Left forelimb (tissue), 1 donor: ENCODE results near the gene SLC25A48.

ENCODE experiments used
- DNase-seq: peaks from one replicate; pipeline ENCODE4 v3.0.0-alpha.2; 2018; ENCODE audit warnings: low spot score

Gene SLC25A48

DNA sequence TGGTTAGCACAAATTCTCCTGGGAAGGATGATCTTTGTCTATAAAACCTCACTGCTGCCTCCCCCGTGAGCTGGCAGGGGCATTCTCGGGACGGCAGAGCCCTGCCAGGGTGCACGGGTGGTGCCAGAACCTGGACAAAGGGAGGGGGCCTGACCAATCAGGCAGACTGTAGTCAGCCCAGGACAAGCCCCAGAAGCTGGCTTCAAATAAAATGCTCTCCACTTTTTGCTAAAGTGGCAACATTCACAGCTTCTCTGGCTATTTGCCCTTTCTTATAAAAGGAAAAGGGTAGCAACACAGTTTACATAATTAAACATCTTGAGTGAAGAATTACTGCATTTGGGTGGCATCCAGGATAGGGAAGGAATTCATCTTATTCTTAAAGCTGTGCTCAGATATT lies 46.8 kb downstream of the SLC25A48 start:
- DNase-seq = no peak

DNA sequence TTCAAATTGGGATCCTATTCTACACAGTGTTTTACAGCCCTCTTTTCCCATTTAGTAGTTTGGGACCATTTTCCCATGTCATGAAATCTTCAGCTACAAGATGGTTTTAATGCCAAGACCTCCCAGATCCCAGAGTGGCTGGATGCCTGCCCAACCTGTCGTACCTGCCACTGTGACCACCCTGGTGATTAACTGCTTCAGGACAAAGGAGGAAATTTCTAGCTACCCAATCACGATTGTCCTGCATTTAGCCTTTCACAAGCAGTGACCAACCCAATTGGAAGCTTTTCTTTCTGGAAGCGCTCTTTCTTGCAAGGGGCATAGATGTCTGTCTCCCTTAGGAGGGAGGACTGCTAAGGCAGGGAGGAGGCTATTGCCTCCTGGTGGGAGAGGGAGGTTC lies 47.4 kb downstream of the SLC25A48 start:
- DNase-seq = no peak

DNA sequence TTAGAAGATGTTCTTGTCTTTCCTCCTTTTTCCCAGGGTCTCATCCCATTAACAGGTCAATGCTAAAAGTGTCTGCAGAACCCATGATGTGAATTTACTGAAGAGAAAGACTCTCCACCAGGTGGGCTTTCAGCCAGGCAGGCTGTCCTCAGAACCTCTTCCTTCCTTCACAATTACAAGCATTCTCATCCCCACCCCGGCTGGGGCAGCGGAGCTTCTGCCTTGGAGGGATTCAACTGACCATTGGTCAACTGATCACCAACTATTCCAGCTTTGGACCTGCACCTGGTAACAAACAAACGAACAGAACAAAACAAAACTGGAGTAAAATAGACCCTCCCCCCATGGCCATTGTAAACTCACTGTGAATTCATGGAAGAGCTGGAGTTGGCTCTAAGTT lies 48.6 kb downstream of the SLC25A48 start:
- no peak for DNase-seq

DNA sequence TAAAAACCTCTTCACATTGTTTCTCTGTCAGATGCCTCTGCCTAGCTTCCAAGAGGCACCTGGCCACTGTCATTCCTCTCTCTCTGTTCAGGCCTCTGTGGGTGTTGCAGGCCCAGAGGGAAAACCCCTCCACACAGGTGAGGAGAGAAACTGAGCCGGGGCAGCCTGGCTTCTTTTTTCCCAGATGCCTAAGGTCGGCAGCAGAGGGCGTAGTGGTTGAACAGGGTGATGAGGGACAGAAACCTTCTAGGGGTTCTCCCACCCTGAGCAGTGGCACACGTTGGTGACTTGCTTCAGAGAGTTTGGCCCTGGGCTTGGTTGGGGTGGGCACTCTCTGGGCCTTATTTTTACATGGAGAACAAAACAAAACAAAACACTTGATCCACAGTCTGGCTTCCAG lies 49.0 kb downstream of the SLC25A48 start:
- no peak for DNase-seq

DNA sequence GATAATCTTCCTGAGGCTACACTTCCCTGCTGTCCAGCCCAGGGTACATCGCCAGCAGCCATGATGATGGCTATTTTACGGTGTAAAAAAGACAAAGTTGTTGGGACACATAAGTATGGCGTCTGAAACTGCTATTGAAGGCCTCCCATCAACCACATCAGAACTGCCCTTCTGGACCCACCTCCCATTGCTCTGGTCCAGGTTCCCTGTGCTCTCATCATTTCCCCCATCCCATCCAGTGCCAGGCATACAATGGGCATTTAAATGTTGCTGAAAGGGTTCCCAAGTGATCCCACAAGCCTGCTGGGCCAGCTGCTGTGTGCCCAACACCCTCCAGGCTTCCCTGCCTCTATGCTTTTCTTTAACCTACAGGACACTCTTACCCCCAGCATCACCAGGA lies 50.6 kb downstream of the SLC25A48 start:
- DNase-seq = no peak

DNA sequence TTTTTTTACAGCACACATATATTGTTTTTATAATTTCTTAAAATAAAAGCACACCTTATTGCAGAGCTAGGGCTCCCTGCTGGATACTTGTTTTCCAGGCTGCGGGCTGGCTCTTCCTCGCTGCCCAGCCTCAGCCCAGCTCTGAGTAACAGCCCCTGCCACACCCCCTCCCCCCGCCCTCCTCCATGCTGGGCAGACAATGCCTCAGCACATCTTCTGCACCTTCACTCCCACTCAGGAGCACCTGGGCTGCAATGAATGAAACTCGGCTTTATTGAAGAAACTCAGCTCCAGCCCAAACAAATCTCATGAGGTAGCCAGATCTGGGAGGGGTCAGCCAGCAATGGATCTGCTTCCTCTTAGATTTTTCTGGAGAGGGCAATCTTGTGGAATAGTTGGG lies 51.7 kb downstream of the SLC25A48 start:
- DNase-seq = no peak

DNA sequence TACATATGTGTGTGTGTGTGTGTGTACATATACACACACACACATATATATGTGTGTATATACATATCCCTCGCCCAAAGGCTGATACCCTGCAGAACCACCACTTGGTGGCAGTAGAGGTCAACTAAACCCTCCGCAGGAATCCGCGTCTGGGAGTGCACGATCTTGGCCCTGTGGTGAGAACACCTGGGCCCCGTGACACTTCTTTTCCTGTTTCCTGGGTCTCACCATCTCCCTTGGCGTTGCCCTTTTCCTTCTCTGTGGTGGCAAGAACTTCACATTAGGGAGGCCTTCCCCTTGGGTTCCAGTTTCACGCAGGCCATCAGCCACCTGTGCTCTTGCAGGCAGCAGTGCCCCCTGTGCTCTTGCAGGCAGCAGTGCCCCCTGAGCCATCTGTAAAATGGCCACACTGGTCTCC lies 53.0 kb downstream of the SLC25A48 start:
- peak; percentile 80 for DNase-seq

DNA sequence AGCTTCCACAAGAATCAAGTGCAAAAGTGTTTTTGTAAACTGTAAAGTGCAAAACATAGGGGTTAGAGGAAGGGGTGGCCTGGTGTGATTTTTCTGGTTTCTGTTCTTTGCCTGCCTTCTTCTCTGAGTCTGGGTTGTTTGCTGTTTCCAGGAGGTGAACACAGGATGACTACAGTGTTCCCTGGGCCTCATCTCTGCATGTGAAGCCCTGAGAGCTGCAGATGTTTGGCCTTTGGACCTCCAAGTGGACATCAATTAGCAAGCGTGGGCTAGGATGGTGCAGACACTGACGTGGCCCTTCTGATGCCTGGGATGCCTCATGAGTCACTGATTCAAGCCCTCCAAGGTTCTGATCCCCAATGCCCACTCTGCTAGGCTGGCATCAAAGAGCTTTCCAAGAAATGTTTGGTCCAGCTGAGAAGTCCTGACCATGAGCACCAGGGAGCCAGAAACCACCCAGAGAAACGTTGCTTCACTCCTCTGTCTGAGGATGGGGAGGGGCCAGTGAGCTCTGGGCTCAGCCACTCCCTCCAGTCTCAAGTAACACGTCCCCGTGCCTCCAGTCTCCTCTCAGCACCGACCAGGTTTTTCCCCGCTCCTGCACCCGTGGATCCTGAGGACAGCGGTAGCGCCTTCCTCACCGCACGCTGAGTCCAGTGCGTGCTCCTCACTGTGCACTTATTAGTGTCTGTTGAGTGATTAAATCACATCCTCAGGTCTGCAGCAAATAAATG lies 53.6 kb downstream of the SLC25A48 start:
- DNase-seq = no peak

DNA sequence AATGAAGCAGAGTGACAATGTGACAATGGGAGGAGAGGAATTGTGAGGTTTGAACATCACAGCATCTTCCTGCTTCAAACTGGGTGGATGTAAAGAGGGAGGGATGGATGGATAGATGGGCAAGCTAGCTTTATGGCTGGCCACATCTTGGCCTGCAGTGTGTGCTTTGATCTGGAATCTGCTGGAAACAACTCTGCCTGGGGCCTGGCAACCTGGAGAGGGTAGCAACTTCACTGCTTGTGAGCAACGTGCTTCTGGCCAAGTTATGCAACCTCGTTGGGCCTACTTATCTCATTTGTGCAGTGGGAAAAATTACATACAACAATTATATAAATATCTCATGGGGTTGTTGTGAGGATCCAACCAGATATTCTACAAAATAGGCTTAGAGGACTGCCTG lies 55.8 kb downstream of the SLC25A48 start:
- no peak for DNase-seq

DNA sequence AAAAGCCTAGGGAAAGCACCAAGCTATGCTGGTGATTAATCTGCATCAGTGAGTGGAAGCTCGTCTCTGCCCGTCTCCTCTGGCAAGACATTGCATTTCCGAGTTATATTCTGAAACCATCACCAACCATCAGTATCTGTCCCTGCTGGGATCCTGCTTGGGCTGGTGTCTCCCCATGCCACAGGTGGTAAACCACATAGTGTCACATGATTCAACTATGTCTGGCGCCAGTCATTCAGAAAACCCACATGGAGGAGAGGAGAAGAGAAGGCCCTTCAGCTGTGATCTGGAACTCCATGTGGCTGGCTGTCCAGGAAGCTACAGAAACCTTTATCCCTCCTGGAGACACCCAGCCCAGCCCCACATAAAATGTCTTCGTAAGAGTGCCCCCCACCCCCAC lies 56.4 kb downstream of the SLC25A48 start:
- DNase-seq = no peak

DNA sequence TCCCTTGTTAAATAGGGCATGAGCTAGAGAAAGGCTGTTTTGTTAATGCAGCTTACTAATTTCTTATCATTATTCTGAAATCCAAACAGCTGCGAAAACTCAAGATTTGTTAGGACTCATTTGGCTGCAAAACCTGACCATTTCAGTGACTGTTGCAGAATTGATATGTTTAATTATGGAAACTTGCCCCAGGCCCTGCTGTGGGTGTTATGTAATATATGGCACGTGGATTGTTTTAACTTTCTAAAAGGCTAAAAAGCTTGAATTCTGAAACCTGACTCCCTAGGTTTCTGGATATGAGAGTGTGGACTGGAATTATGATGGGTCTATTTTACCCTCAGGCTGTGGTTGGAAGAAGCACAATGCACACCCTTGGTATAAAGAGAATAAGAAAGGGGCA lies 56.8 kb downstream of the SLC25A48 start:
- no peak for DNase-seq

DNA sequence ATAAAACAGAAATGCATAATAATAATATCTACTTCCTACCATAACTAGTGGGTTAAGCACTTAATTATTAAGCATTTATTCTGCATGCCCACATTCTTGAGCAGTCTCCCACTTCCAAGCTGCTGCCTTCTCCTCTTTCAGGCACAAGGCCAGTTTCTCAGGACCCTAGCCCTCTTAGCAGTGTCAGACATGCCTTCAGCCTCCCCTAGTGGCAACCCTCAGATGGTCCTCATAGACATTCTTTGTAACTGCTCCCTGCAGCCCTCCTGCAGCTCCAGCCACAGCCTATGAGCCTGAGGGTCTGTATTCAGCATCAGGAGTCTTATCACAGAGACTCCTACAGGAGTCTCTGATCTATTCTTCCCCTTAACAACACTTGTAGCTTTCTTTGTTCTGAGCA lies 57.3 kb downstream of the SLC25A48 start:
- DNase-seq = no peak

DNA sequence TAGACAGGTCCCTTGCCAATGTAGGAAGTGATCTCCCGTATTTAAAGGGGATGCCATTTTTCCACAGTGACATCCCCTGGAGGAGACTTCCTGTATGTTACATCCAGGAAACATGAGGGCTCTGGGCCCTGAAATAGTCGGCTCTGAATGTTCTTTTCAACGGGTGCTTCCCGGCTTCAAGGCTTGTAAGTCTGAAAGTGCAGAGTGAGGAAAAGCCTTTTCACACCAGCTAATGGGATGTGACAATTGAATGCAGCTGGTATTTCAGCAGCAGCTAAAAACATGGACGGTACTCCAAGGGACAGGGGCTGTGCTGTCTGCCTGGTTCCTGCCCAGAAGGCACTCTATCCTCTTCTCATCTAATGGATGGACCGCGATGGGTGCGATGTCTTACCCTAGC lies 59.8 kb downstream of the SLC25A48 start:
- no peak for DNase-seq

DNA sequence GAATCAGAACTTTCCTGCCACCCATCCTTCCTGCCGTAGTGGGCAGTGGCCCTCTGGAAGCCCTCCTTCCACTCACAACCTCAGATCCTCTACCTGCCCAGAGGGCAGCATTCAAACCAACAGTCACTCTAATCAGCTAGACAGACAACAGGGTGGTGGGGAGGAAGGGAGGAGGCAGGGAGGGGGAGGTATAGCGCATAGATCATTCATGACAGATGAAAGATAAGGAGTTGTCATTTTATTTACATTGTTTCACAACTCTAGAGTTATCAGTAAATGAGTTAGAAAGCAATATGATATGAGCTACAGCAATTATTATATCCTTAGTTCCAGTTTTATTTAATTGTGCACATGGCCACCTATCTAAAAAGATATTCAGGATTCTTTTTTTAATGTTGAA lies 60.3 kb downstream of the SLC25A48 start:
- DNase-seq = no peak

DNA sequence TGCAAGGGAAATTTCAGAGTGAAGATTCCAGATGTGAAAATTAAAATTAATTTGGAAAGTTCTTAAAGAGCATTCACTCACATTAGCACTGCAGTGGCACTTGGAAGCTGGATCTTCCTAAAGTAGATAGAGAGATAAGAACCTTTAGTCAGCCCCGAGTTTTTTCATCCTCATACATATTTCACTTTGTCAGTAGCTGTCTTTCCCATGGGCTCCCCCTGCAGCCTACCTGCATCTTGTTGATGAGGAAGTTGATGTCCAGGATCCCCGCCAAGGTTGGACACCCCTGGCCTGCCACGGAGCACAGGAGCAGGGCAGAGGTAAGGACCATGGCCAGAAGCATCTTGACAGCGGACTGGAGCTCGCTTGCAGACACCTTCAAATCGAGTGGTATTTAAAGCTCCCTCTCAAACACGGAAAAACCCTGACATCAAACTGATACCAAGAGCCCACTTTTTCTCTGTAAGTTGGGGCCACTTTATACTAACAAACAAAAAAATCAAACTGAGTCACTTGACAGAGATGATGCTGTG lies 61.1 kb downstream of the SLC25A48 start, which contains the start of gene IL9:
Gene IL9, minus strand, starts transcription at position 368 of the 533 bp plus-strand sequence. Its CDS starts 25 bp downstream, at position 343.
- no peak for DNase-seq

DNA sequence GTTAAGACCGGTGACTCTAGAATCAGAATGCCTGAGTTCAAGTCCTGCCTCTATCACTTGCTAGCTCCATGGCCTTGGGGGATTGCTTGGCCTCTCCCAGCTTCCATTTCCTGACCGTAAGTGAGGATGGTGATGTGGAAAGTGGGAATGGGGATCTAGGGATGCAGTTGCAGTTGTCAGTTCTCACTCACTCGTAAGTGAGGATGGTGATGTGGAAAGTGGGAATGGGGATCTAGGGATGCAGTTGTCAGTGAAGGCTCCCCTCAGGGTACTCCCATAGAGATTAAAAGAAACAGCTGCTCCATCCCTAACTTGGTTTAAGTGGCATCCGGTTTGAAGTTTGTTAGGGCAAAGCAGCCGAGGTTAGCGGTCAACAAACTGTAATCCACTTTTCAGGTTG lies 64.2 kb downstream of the SLC25A48 start:
- DNase-seq = no peak

DNA sequence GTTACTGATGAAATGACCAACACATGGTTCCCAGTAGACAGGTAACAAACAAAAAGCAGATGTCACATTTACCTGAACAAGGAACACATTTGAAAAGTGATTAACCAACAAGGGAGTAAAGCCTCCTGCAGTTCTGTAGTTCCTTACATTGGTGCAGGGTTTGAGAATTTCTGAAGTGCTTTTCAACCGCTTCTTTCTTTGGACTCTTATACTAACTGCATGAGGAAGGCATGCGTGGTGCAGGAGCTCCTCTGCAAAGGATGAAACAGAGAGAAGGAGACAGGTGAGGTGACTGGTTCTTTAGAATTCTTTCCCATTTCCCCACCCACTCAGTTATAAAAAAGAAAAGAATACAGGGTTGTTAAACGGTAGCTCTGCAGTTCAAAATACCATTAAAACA lies 65.8 kb downstream of the SLC25A48 start:
- DNase-seq = no peak

DNA sequence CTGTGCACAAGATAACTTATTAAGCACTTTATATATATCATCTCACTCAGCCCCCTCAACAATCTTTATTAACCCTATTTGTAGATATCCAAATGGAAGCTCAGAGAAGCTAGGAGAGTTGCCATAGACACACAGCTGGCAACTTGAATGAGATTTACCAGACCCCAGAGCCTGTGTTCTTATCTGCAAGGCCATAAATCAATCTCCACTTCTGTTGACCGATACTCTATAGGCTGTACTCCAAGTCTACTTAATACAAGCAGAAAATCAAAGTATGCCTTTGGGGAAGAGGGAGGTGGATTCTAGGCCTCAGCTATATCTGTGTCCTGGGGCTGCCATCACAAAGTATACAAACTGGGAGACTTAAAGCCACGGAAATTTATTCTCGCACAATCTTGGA lies 67.2 kb downstream of the SLC25A48 start:
- DNase-seq = no peak

DNA sequence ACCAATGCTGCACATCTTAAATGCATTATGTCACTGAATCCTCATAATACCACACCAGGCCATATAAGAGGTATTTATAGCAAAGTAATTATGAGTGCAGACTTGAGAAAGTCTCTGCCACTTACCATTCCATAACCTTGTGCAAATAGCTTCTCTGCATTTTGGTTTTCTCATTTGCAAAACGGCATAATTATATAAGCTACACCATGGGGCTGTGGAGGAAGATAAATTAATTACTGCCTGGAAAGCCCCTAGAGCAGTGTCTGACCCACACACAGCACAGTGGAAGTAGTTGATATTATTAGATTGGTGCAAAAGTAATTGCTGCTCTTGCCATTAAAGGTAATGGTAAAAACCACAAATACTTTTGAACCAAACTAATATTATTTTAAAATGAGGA lies 70.7 kb downstream of the SLC25A48 start:
- DNase-seq = no peak

DNA sequence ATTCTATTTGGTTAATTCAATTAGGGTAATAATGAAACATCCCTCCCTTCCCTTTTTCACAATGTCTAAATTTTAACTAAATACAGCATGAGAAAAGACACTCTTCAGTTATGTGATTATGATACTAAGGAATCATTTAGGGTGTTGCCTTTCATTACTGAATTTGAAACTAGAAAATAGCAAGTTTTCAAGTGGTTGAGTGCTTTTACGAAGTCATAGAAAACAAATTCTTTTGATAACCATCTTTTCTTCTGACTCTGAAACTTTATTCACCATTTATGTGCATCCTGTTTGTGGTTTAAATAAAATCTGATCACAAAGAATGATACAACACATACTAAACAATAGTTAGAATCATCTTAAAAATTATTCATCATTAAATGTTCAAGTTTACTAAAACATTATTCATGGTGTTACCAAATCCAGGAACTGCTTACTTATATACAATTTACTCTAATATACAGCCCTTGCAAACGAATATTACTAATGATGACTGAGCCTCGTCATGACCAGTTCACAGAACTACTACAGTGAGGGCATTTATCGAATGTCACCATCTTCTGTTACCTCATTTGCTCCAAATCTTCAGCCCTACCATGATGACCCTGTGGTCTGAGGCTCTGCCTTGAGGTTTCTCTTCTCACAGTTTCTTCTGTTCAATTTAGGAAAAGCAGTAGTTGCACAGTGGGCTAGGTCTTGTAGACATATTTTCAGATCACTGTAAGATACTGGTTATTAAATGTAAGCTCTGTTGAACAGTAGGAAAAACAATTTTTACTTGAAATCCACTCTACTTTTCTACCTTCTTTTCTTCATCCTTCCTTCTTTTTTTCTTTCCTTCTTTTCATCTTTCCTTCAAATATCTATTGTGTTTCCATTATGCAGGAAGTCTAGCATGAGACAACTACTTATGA lies 79.5 kb downstream of the SLC25A48 start:
- DNase-seq = no peak

DNA sequence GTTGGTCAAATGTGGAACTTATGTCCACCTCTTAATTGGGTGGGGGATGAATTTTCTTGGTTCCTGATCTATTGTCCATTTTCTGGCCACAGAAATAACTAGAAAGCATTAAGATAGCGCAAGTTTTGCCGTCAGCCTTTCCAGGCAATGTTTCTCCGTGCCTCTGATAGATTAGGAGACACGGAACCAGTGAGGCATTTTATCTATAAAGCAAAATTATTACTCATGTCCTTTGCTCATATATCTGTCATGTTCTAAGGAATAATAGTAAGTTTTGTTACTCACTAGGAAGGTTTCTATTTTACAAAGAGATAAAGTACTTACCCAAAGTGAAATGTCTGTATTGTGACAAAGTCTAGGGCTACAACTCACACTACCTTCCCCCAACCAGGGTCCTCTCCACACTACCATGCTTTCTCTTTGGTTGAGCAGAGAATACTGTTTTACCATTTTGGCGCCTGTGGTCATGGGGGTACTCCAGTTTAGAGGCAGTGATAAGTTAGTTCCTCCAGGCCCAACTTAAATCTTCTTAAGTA lies 81.1 kb downstream of the SLC25A48 start:
- DNase-seq = no peak

DNA sequence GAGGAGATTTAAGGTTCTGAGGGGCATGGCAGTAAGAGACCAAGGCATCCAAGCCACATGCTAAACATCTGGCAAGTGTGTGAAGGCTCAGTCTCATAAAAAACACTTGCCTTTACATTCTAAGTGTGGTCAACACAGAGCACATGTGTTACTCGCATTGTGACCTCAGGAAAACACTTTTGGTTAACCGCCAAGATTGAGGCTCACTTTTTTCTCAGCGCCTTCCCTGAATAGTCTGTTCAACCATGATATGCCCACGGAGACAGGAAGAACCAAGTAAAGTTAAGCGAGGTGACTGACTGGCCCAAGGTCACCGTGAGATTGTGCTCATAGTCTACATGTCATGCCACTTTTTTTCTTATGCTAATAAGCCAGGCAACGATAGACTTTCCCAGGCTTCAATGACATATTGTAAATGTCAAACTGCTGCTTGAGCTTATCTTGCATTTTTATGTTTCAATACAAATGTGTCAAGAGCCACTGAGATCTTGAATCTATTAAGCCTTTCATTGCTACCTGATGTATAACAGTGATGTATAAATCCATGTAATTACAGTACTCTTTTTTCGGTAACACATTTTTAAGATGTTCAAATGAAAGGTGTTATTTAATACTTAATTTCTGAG lies 82.3 kb downstream of the SLC25A48 start:
- DNase-seq = no peak
